Measurements from ENCODE around the gene MTAP.

Gene MTAP

GRCh38 chr9:21762064-21762463 is 40.4 kb upstream of the MTAP start:
- Histone ChIP-seq H3K36me3 (no peaks in the 10 kb centered on the region), H3K27me3 (no peaks in the 10 kb centered on the region), H3K4me3 (no peak overlapping the region), H3K9me3 (no peaks in the 10 kb centered on the region), H3K27ac (no peak overlapping the region), H3K4me1 (no peaks in the 10 kb centered on the region)
- TF ChIP-seq CTCF (IDR thresholded peaks at IDR 0.05): no peak
- intact Hi-C loops (cut with DNase I; ENCODE audit: low total_unique reads): loop anchor here (5.0 kb wide), 1 partner anchor 1835 kb away; no protein-coding TSS in a partner anchor
- no peak for DNase-seq

GRCh38 chr9:21764846-21765245 is 37.6 kb upstream of the MTAP start:
- intact Hi-C loops (cut with DNase I; ENCODE audit: low total_unique reads): loop anchor here (5.0 kb wide), 1 partner anchor 1832 kb away; no protein-coding TSS in a partner anchor
- H3K27me3 ChIP-seq: no peaks in the 10 kb centered on the region
- no peaks in the 10 kb centered on the region for H3K36me3 ChIP-seq

GRCh38 chr9:21766096-21766495 is 36.3 kb upstream of the MTAP start:
- H3K4me1 ChIP-seq: no peaks in the 10 kb centered on the region
- no peak overlapping the region for H3K27ac ChIP-seq
- no peaks in the 10 kb centered on the region for H3K36me3 ChIP-seq
- no peaks in the 10 kb centered on the region for H3K9me3 ChIP-seq
- intact Hi-C loops (cut with DNase I; ENCODE audit: low total_unique reads): no loop called here
- H3K4me3 ChIP-seq: no peak overlapping the region
- TF ChIP-seq CTCF (IDR thresholded peaks at IDR 0.05): no peak
- DNase-seq: no peak
- H3K27me3 ChIP-seq: no peaks in the 10 kb centered on the region

More at GRCh38 chr9:21764846-21765245, 37.6 kb upstream of the MTAP start:
- TF ChIP-seq CTCF (IDR thresholded peaks at IDR 0.05): no peak
- H3K4me3 ChIP-seq: no peak overlapping the region
- DNase-seq: no peak
- H3K9me3 ChIP-seq: no peaks in the 10 kb centered on the region
- H3K4me1 ChIP-seq: no peaks in the 10 kb centered on the region
- no peak overlapping the region for H3K27ac ChIP-seq

- no peaks in the 10 kb centered on the region for H3K36me3 ChIP-seq
- intact Hi-C loops (cut with DNase I; ENCODE audit: low total_unique reads): no loop called here
- no peaks in the 10 kb centered on the region for H3K4me1 ChIP-seq
- TF ChIP-seq CTCF (IDR thresholded peaks at IDR 0.05): no peak
- DNase-seq: no peak
- H3K9me3 ChIP-seq: no peaks in the 10 kb centered on the region
- no peak overlapping the region for H3K4me3 ChIP-seq
- no peaks in the 10 kb centered on the region for H3K27me3 ChIP-seq
- no peak overlapping the region for H3K27ac ChIP-seq
Observed at GRCh38 chr9:21770871-21771560, 31.4 kb upstream of the MTAP start.

GRCh38 chr9:21777701-21778100 is 24.7 kb upstream of the MTAP start:
- TF ChIP-seq CTCF (IDR thresholded peaks at IDR 0.05): no peak
- DNase-seq: no peak
- H3K27me3 ChIP-seq: no peaks in the 10 kb centered on the region
- H3K4me3 ChIP-seq: no peak overlapping the region
- no peaks in the 10 kb centered on the region for H3K36me3 ChIP-seq
- H3K9me3 ChIP-seq: no peaks in the 10 kb centered on the region
- H3K27ac ChIP-seq: no peak overlapping the region
- intact Hi-C loops (cut with DNase I; ENCODE audit: low total_unique reads): no loop called here
- no peaks in the 10 kb centered on the region for H3K4me1 ChIP-seq

Data from tibial artery (tissue), 4 donors.